Mesendoderm (in vitro differentiated cells): ENCODE data around the gene SIGLEC6.
A peak's percentile ranks its signal among the peaks of the same experiment; 100 is the strongest.

Experiments used
- DNase-seq: peaks from one replicate; pipeline ENCODE4 v3.0.0; 2013
- H2AK5ac ChIP-seq: 2 replicates; pipeline ENCODE4 v1.6.1; 2013; ENCODE audit warnings: low read length, inconsistent platforms
- H2BK120ac ChIP-seq: 2 replicates; pipeline ENCODE4 v1.6.1; 2013; ENCODE audit warnings: low read depth, mild to moderate bottlenecking, low read length, moderate library complexity, mixed read lengths
- H2BK15ac ChIP-seq: replicated peaks from 2 replicates; pipeline ENCODE4 v1.6.1; 2013; ENCODE audit warnings: low read depth, mild to moderate bottlenecking, moderate library complexity
- H2BK5ac ChIP-seq: 2 replicates; pipeline ENCODE4 v1.6.1; 2013; ENCODE audit warnings: low read length, inconsistent platforms
- H3K18ac ChIP-seq: 2 replicates; pipeline ENCODE4 v1.6.1; 2013; ENCODE audit warnings: mild to moderate bottlenecking, low read length, mixed read lengths
- H3K23ac ChIP-seq: one replicate; pipeline ENCODE4 v1.6.1; 2013; ENCODE audit warnings: low read length
- H3K27ac ChIP-seq: 2 replicates; pipeline ENCODE4 v1.5.1; 2013; ENCODE audit warnings: low read depth, mild to moderate bottlenecking, inconsistent platforms, low read length, moderate library complexity
- H3K27me3 ChIP-seq: 2 replicates; pipeline ENCODE4 v1.6.1; 2013; ENCODE audit warnings: low read length, control low read depth, mild to moderate bottlenecking, inconsistent platforms; ENCODE audit not compliant: insufficient read depth, poor library complexity
- H3K36me3 ChIP-seq: 2 replicates; pipeline ENCODE4 v1.6.1; 2013; ENCODE audit warnings: low read length, inconsistent platforms; ENCODE audit not compliant: control insufficient read depth, insufficient read depth
- H3K4ac ChIP-seq: one replicate; pipeline ENCODE4 v1.6.1; 2013; ENCODE audit warnings: low read depth, mild to moderate bottlenecking, low read length, moderate library complexity
- H3K4me1 ChIP-seq: 2 replicates; pipeline ENCODE4 v1.6.1; 2013; ENCODE audit warnings: low read depth, low read length, inconsistent platforms; ENCODE audit not compliant: control insufficient read depth
- H3K4me2 ChIP-seq: 2 replicates; pipeline ENCODE4 v1.6.1; 2013; ENCODE audit warnings: low read length
- H3K4me3 ChIP-seq: 2 replicates; pipeline ENCODE4 v1.5.1; 2013; ENCODE audit warnings: mild to moderate bottlenecking, low read length
- H3K56ac ChIP-seq: one replicate; pipeline ENCODE4 v1.6.1; 2013; ENCODE audit warnings: low read length
- H3K79me1 ChIP-seq: 2 replicates; pipeline ENCODE4 v1.6.1; 2013; ENCODE audit warnings: low read length, inconsistent platforms
- H3K79me2 ChIP-seq: 2 replicates; pipeline ENCODE4 v1.6.1; 2013; ENCODE audit warnings: mild to moderate bottlenecking, low read length; ENCODE audit not compliant: control insufficient read depth, insufficient read depth
- H3K9ac ChIP-seq: 2 replicates; pipeline ENCODE4 v1.6.1; 2013; ENCODE audit warnings: low read length, inconsistent platforms
- H4K5ac ChIP-seq: one replicate; pipeline ENCODE4 v1.6.1; 2013; ENCODE audit warnings: low read length
- H4K8ac ChIP-seq: one replicate; pipeline ENCODE4 v1.6.1; 2013; ENCODE audit warnings: low read depth, mild to moderate bottlenecking, control low read depth, low read length, moderate library complexity
- WGBS: extraction: QIAGEN DNeasy Blood & Tissue Kit; methylation state at CpG from one replicate; pipeline ENCODE4 v1.1.7; 2013; ENCODE audit warnings: low lambda C conversion rate, missing lambda C conversion rate; ENCODE audit not compliant: insufficient coverage; ENCODE audit errors: extremely low coverage; 5-methylcytosine and 5-hydroxymethylcytosine counted together

Gene SIGLEC6

GRCh38 chr19:51476164-51476563 is 55.3 kb downstream of the SIGLEC6 start:
- Histone ChIP-seq H3K4me1 (no peaks in the 10 kb centered on the region), H3K23ac (no peak overlapping the region), H2BK120ac (no peak overlapping the region), H4K8ac (no peak overlapping the region), H3K9ac (no peak overlapping the region), H3K79me1 (no peaks in the 10 kb centered on the region), H2BK15ac (no peak overlapping the region), H3K4me2 (no peak overlapping the region), H3K79me2 (no peaks in the 10 kb centered on the region), H3K18ac (no peak overlapping the region), H3K56ac (no peak overlapping the region), H2BK5ac (no peak overlapping the region), H4K5ac (no peak overlapping the region), H3K27ac (no peak overlapping the region), H2AK5ac (no peak overlapping the region), H3K27me3 (no peaks in the 10 kb centered on the region), H3K4me3 (no peak overlapping the region), H3K4ac (no peak overlapping the region), H3K36me3 (no peaks in the 10 kb centered on the region)
- no peak for DNase-seq
- no CpG with 5 or more reads among the region's 3 CpGs for WGBS

GRCh38 chr19:51473009-51473707 is 58.3 kb downstream of the SIGLEC6 start:
- no CpG with 5 or more reads among the region's 7 CpGs for WGBS
- Histone ChIP-seq H4K5ac (no peak overlapping the region), H4K8ac (no peak overlapping the region), H3K27me3 (no peaks in the 10 kb centered on the region), H3K4me1 (no peaks in the 10 kb centered on the region), H2AK5ac (no peak overlapping the region), H3K4me3 (no peak overlapping the region), H2BK120ac (no peak overlapping the region), H2BK15ac (no peak overlapping the region), H3K4ac (no peak overlapping the region), H3K79me2 (no peaks in the 10 kb centered on the region), H3K4me2 (no peak overlapping the region), H3K79me1 (no peaks in the 10 kb centered on the region), H2BK5ac (no peak overlapping the region), H3K27ac (no peak overlapping the region), H3K18ac (no peak overlapping the region), H3K23ac (no peak overlapping the region), H3K9ac (no peak overlapping the region), H3K36me3 (no peaks in the 10 kb centered on the region), H3K56ac (no peak overlapping the region)
- DNase-seq = peak; percentile 68

GRCh38 chr19:51472607-51473006 is 58.9 kb downstream of the SIGLEC6 start:
- Histone ChIP-seq H3K79me1 (no peaks in the 10 kb centered on the region), H3K79me2 (no peaks in the 10 kb centered on the region), H4K5ac (no peak overlapping the region), H3K36me3 (no peaks in the 10 kb centered on the region), H3K4me1 (no peaks in the 10 kb centered on the region), H3K4me2 (no peak overlapping the region), H4K8ac (no peak overlapping the region), H3K18ac (no peak overlapping the region), H3K9ac (no peak overlapping the region), H2BK120ac (no peak overlapping the region), H3K4ac (no peak overlapping the region), H3K56ac (no peak overlapping the region), H3K27ac (no peak overlapping the region), H3K4me3 (no peak overlapping the region), H2BK15ac (no peak overlapping the region), H2AK5ac (no peak overlapping the region), H3K23ac (no peak overlapping the region), H3K27me3 (no peaks in the 10 kb centered on the region), H2BK5ac (no peak overlapping the region)
- DNase-seq = no peak
- WGBS = no CpG with 5 or more reads among the region's 4 CpGs

GRCh38 chr19:51471527-51471926 is 59.9 kb downstream of the SIGLEC6 start:
- H3K9ac ChIP-seq = no peak overlapping the region
- no peaks in the 10 kb centered on the region for H3K79me1 ChIP-seq
- WGBS = no CpG with 5 or more reads among the region's 1 CpG
- no peaks in the 10 kb centered on the region for H3K4me1 ChIP-seq
- H2BK5ac ChIP-seq = no peak overlapping the region
- no peaks in the 10 kb centered on the region for H3K36me3 ChIP-seq
- no peak overlapping the region for H3K27ac ChIP-seq
- no peak overlapping the region for H3K4me2 ChIP-seq
- no peak overlapping the region for H2BK120ac ChIP-seq
- H2AK5ac ChIP-seq = no peak overlapping the region
- no peak overlapping the region for H4K8ac ChIP-seq
- no peak overlapping the region for H3K56ac ChIP-seq
- H3K79me2 ChIP-seq = no peaks in the 10 kb centered on the region
- DNase-seq = no peak
- no peak overlapping the region for H3K4me3 ChIP-seq
- H3K18ac ChIP-seq = no peak overlapping the region
- H2BK15ac ChIP-seq = no peak overlapping the region
- no peak overlapping the region for H4K5ac ChIP-seq
- H3K23ac ChIP-seq = no peak overlapping the region
- no peaks in the 10 kb centered on the region for H3K27me3 ChIP-seq
- no peak overlapping the region for H3K4ac ChIP-seq

GRCh38 chr19:51470966-51471365 is 60.5 kb downstream of the SIGLEC6 start:
- Histone ChIP-seq H3K4me2 (no peak overlapping the region), H2AK5ac (no peak overlapping the region), H3K4ac (no peak overlapping the region), H3K4me1 (no peaks in the 10 kb centered on the region), H3K79me2 (no peaks in the 10 kb centered on the region), H2BK15ac (no peak overlapping the region), H3K27me3 (no peaks in the 10 kb centered on the region), H3K27ac (no peak overlapping the region), H2BK120ac (no peak overlapping the region), H3K79me1 (no peaks in the 10 kb centered on the region), H4K8ac (no peak overlapping the region), H3K56ac (no peak overlapping the region), H4K5ac (no peak overlapping the region), H3K4me3 (no peak overlapping the region), H3K18ac (no peak overlapping the region), H3K9ac (no peak overlapping the region), H3K23ac (no peak overlapping the region), H3K36me3 (no peaks in the 10 kb centered on the region), H2BK5ac (no peak overlapping the region)
- WGBS = no CpG with 5 or more reads among the region's 9 CpGs
- DNase-seq = no peak

- no peak overlapping the region for H2BK120ac ChIP-seq
- no peak overlapping the region for H3K9ac ChIP-seq
- no peak overlapping the region for H3K27ac ChIP-seq
- no peak overlapping the region for H2AK5ac ChIP-seq
- H3K79me2 ChIP-seq = no peaks in the 10 kb centered on the region
- H3K36me3 ChIP-seq = no peaks in the 10 kb centered on the region
- no peak overlapping the region for H4K8ac ChIP-seq
- H3K27me3 ChIP-seq = no peaks in the 10 kb centered on the region
- H3K4me3 ChIP-seq = no peak overlapping the region
- H3K18ac ChIP-seq = no peak overlapping the region
- no peak overlapping the region for H2BK15ac ChIP-seq
- no CpG with 5 or more reads among the region's 1 CpG for WGBS
- no peak overlapping the region for H3K4ac ChIP-seq
- H3K23ac ChIP-seq = no peak overlapping the region
- no peaks in the 10 kb centered on the region for H3K4me1 ChIP-seq
- no peak for DNase-seq
- no peak overlapping the region for H4K5ac ChIP-seq
- no peak overlapping the region for H2BK5ac ChIP-seq
- H3K79me1 ChIP-seq = no peaks in the 10 kb centered on the region
- no peak overlapping the region for H3K56ac ChIP-seq
- H3K4me2 ChIP-seq = no peak overlapping the region
These were observed 61.8 kb downstream of the SIGLEC6 start for GRCh38 chr19:51469629-51470028.
